ENCODE results near the gene TMEM134.
A peak's percentile ranks its signal among the peaks of the same experiment; 100 is the strongest.
"Not testable (repeated sequence)": the region's sequence is repeated elsewhere in the genome, so short reads cannot be mapped to it uniquely, and the experiment has no call there.

TMEM134 gene

GRCh38 chr11:67437082-67437808 is 31.8 kb downstream of the TMEM134 start, which contains the start of gene PTPRCAP:
Gene PTPRCAP (minus strand): TSS chr11:67437682. CDS start chr11:67437619, 63 bp downstream.
- no peak for DNase-seq

- no peak for DNase-seq
Observed at GRCh38 chr11:67436459-67437081, 32.5 kb downstream of the TMEM134 start.

GRCh38 chr11:67435727-67436458 is 33.2 kb downstream of the TMEM134 start:
- no peak for DNase-seq

DNA sequence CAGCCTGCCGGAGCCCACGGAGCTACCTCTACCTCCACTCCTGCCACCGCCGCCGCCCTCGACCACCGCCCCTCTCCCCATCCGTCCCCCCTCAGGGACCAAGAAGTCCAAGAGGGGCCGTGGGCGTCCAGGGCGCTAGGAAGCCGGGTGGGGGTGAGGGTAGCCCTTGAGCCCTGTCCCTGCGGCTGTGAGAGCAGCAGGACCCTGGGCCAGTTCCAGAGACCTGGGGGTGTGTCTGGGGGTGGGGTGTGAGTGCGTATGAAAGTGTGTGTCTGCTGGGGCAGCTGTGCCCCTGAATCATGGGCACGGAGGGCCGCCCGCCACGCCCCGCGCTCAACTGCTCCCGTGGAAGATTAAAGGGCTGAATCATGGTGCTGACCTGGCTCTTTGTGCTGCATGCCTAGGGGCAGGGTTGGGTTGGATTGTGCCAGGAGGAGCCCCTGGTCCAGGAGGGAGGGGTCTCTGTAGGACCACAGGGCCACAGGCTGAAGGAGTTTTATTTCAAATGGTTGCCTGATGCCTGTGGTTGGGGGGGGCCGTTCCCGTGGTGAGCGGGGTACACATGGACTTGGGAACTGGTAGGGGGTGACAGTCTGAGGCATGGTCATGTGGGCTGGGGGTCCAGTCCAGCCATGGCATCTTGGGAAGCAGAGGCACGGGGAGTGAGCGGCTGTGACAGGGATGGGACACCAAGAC is 33.9 kb downstream of the TMEM134 start:
- DNase-seq = no peak

DNA sequence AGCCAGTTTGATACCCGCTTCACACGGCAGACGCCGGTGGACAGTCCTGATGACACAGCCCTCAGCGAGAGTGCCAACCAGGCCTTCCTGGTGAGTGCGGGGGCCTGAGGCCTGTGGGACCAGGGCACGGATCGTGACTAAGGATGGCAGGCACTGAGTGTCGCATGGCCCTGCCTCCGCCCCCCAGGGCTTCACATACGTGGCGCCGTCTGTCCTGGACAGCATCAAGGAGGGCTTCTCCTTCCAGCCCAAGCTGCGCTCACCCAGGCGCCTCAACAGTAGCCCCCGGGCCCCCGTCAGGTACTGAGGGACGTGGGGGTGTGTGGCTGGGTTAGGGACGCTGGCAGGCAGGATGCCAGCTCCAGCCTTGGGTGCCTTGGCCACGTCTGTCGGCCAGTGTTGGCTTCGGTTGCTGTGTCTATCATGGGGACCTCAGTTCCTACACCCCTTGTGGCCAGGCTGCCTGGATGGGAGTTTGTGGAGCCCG is 34.6 kb downstream of the TMEM134 start:
- DNase-seq = no peak

DNA sequence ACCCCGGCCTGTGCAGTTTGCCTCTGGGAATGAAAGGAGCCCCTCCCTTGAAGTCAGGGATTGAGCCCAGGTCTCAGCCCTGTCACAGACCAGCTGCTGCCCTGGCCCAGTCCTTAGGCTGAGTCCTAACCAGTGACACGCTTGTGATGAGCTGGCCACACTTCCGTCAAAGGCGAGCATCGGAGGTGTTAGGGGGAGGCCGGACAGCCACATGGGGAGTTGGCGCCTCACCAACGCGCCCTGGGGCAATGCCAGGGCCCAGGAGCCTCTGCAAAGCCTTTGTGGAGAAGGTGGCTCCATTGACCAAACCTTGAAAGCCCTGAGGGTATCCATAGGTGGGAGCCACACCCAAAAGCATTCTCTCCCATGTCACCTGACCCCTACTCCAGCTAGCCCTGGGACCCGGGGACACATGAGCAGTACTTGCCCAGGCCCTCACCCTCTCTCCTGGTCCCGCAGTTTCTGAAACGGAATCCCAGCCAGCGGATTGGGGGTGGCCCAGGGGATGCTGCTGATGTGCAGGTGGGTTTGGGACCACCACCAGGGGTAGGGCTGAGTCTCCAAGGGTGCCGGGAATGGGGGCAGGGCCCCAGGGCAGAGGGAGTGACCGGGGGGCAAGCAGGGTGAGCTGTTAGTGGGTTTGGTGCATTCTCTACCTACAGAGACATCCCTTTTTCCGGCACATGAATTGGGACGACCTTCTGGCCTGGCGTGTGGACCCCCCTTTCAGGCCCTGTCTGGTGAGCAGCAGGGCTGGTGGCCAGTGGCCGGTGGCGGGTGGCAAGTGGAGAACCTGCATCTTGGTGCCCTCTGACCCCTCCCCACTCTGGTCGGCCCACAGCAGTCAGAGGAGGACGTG is 35.3 kb downstream of the TMEM134 start:
- no peak for DNase-seq

DNA sequence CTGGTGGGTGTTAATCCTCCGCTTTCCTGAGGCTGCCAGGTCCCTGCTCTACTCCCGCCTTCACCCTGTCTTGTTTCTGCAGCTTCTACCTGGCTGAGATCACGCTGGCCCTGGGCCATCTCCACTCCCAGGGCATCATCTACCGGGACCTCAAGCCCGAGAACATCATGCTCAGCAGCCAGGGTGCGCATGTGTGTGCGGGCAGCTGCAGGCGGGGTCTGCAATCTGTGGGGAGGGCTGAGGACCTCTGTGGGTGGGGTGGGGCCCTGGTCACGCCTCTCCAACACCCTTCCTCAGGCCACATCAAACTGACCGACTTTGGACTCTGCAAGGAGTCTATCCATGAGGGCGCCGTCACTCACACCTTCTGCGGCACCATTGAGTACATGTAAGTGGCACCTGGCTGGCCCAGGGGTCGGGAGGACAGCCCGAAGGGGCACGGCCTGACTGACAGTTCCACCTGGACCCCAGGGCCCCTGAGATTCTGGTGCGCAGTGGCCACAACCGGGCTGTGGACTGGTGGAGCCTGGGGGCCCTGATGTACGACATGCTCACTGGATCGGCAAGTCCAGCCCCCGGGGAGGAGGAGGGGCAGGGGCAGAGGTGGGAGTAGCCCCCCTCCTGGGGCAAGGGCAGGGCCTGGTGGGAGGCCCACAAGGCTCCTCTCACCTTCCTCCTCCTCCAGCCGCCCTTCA is 36.2 kb downstream of the TMEM134 start:
- DNase-seq = no peak

DNA sequence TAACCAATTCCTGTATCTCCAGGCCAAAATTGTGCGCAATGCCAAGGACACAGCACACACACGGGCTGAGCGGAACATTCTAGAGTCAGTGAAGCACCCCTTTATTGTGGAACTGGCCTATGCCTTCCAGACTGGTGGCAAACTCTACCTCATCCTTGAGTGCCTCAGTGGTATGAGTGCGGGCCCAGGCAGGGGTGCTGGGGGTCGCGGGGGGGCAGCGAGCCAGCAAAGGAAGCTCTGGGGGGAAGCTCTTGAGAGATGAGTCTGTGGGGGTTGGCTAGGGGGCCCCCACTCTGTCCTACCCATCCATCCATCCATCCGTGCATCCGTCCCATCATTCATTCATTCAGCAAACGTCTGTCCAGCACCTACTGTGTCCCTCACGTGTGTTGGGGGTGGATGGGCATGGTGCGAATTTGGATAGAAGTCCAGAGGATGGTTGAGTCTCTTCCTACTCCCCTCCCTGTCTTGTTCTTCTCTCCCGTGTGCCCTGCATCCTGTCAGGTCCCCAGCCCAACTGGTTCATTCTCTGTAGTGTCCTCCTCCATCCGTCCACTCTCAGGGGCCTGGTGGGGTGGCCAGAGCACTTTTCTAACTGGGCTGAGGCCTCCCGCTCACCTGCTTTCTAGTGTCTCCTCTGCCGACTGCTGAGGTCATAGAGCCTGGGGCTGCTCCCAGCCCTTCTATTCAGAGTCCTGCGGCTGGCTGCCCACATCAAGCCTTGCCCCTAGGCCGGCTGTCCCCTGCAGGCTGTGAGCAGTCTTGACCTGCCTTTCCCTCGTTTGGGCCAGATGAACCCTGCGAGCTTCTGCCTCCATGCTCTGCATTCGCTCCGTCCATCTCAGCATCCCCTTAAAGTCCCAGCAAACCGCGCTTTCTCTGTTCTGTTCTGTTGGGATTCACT is 37.5 kb downstream of the TMEM134 start:
- DNase-seq = no peak

- no peak for DNase-seq
Observed at GRCh38 chr11:67429722-67430121, 39.3 kb downstream of the TMEM134 start.

DNA sequence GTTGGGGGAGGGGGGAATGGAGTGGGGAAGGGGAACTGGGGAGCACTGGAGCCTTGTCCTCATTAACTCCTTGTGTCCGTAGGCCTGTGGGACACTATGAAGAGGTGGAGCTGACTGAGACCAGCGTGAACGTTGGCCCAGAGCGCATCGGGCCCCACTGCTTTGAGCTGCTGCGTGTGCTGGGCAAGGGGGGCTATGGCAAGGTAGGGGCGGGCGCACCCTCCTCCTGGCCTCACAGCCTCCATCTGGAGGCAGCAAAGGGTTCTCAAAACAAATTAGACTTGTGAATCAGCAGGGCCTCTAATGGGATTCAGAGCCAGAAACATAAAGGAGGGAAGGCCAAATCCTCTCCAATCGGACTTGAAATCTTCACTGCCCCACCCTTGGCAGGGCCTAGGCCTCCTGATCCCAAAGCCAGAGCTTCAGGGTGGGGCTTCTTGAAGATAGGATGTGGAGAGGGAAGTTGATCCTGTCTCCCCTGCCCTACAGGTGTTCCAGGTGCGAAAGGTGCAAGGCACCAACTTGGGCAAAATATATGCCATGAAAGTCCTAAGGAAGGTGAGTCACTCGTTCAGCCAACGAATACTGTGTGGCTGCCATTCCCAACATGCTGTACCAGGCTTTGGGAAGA is 39.9 kb downstream of the TMEM134 start:
- no peak for DNase-seq

- DNase-seq = peak; percentile 97 to 99
Observed at GRCh38 chr11:67428052-67429001, 40.7 kb downstream of the TMEM134 start, which contains the start of gene RPS6KB2. Gene RPS6KB2 (plus strand): TSS chr11:67428494. CDS start chr11:67428546, 52 bp downstream.

DNA sequence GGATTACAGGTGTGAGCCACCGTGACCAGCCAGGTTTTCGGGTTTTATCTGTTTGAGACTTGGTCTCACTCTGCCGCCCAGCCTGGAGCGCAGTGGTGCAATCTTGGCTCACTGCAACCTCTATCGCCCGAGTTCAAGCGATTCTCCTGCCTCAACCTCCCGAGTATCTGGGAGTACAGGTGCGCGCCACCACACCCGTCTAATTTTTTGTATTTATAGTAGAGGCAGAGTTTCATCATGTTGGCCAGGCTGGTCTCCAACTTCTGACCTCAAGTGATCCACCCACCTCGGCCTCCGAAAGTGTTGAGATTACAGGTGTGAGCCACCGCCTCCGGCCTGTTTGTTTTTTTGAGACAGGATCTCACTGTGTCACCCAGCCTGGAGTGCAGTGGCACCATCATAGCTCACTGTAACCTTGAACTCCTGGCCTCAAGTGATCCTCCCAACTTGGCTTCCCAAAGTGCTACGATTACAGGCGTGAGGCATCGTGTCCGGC is 41.6 kb downstream of the TMEM134 start:
- not testable (repeated sequence) for DNase-seq

- no peak for DNase-seq
Observed at GRCh38 chr11:67423891-67424613, 45.0 kb downstream of the TMEM134 start.

- DNase-seq = no peak
Observed at GRCh38 chr11:67423466-67423865, 45.6 kb downstream of the TMEM134 start.

GRCh38 chr11:67422891-67423290 is 46.2 kb downstream of the TMEM134 start:
- DNase-seq = no peak

DNA sequence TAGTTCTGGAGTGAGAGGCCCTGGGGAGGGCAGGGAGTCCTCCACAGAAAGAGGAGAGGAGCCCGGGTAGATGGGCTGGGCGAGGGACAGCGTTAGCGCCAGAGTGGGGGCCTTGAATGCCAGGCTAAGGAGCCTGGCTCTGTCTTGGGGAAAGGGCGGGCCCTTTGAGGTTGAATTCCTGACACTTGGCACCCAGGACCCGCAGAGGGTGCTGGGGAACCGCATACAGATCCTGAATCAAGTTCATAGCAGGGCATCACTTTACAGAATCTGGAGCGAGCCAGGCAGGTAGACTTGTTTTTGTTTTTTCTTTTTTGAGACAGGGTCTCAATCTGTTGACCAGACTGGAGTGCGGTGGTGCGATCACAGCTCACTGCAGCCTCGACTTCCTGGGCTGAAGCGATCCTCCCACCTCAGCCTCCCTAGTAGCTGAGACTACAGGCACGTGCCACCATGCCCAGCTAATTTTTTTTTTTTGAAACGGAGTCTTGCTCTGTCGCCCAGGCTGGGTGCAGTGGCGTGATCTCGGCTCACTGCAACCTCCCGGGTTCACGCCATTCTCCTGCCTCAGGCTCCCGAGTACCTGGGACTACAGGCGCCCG is 47.5 kb downstream of the TMEM134 start:
- no peak for DNase-seq

Measured in NCI-H446 (cell line).